Stimulated activated CD4-positive, alpha-beta T cell treated with anti-CD3 and anti-CD28 coated beads, Interleukin-2, amount 100 ng/mL, for 48 hours (primary cell): ENCODE measurements around the gene TMEM273.

ENCODE experiments used
- DNase-seq, 2 donors: peaks; one replicate each; pipeline ENCODE4 v3.0.0-alpha.2; 2020

TMEM273 gene

DNA sequence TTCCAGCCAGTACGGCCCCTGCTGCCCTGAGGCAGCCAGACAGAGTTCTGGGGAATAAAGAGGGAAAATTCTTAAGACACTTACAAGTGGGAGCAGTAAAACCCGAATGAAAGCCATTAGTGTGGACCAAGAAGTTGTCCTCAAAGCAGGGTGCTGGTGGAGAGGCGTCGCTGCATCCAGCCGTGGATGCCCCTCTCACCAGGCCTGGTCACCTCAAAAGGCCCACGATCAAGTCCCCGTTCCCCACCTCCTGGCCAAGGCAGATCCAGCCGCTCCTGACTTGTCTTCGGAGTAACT, 73.5 kb downstream of the TMEM273 start:
- DNase-seq: no peak

- no peak for DNase-seq
Measured at GRCh38 chr10:49113741-49114141, 74.5 kb downstream of the TMEM273 start.

GRCh38 chr10:49112851-49113250, 75.3 kb downstream of the TMEM273 start:
- no peak for DNase-seq

DNA sequence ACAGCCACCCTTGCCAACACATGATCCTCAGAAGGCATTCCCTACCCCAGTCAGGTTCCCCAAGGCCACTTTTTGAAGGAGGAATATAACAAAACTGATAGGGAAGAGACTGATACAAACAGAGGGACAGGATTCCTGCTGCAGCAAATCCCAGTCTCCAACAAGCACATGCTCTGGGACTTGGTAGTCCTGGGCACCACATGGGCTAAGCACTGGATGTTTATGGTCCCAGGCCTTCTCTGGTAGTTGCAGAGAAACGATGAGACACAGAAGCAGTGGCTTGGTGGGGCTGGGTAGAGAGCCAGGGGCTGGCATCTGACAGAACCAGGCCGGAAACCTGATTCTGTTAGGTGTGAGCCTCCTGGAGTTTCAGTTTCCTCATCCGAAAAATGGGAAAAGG, 76.1 kb downstream of the TMEM273 start:
- no peak for DNase-seq

GRCh38 chr10:49111320-49111698, 76.9 kb downstream of the TMEM273 start:
- no peak for DNase-seq

DNA sequence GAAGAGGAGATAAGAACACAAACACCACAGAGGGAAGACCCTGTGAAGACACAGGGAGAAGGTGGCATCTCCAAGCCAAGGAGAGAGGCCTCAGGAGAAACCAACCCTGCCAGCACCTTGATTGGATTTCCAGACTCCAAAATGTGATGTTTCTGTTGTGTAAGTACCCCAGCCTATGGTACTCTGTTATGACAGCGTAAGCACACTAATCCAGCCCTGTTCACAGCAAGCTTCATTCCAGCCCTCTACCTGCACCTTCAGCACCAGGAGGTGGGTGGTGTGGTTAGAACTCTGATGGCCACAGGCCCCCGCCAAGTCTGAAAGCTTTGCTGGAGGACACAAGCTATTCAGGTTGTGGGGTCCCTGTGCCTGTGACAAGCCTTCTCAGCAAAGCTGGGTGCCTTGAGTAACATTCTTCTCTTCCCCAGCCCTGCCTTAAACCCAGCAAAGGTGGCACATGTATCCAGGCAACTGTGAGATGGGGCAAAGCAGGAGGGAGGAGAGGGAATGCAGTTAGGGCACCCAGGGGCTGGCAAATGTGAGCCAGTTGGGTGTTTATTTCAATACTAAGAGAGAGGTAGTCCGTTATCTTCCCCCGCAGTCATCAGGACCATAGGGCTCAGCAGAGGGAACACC, 77.4 kb downstream of the TMEM273 start:
- DNase-seq: no peak

DNA sequence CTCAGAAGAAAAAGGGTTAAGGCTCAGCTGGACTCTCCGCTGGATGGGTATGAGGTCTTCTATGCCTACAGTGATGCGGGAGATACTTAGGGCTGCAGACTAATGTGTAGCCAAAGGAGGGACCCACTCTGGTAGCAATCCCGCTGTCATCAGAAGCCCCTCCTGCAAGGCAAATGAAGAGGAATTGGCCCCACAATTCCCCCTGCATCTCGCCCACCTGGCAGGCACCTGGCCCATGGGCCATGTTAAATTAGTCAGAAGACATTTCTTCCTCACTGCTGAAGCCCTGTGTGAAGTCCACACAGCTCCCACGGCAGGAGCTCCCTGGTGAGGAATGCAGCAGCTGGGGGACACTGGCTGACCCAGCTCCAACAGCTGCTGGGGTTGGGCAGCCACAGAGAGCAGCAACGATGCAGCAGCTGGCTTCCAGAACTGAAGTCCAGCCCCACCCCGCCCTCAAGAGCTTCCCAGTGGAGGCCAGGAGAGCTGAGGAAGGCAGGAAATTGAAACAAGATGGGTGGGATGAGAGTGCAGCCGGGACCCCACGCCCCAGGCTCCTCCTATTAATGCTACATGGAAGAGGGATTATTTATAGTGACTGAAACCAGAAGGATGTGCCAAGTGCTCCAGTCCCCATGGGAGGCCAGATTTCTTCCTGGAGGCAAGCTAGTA, 78.4 kb downstream of the TMEM273 start:
- no peak for DNase-seq

DNA sequence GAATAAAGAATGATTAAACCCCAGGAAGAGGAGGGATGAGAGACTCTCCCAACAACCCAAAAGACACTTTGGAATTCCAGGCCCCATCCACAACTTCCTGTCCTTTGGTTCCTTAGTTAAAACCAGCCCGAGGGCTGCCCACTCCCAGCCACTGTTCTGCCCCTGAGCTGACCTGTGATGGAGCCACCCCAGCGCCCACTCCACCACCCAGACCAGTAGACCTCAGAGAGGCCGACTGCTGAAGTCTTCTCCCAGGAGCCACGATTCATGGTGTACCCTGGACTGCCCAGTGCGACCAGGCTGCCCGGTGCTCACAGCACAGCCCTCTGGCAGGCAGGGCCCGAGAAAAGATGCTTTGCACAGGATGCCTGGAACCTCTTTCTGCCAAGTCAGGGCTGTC, 79.5 kb downstream of the TMEM273 start:
- no peak for DNase-seq

DNA sequence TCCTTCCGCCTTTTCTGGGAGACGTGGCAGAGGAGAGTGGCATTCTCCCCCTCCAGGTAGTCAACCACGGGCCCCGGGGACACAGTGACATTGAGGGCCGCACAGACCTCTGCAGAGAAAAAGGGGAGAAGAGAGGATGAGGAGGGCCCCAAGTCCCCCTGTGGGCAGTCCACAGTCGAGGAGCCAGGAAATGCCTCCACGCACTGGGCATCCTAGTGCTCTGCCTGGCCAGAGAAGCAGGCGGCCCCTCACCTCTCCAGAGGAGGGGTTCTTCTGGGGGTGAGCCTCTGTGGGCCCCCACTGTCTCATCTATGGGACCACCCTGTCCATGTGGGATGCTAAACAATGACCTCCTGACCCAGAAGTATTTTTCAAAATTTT, 80.3 kb downstream of the TMEM273 start:
- DNase-seq: no peak

GRCh38 chr10:49107111-49107886, 80.9 kb downstream of the TMEM273 start:
- DNase-seq: no peak

DNA sequence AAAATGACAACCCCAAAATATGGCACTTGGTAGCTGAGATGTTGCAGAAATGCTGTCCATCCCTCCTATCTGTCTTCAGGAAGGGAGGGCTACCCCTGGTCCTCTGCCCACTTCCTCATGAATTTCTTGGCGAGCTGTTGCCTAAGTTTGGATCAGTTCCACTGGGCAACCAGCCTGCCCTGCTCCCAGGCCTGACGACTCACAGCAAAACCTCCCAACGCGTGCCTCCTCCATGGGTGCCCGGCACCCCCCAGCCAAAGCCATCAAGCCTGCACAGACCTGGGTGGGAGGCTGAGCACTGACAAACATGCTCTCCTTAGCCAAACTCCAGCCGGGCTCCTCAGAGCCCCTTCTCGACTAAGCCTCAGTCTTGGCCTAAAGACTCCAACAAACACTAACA, 81.7 kb downstream of the TMEM273 start:
- DNase-seq: no peak

- no peak for DNase-seq
Measured at GRCh38 chr10:49105076-49105475, 83.1 kb downstream of the TMEM273 start.
